HFF-Myc (cell line): ENCODE measurements around the gene TNIP1.

Source experiments
- DNase-seq: peaks from one replicate; pipeline ENCODE4 v3.0.0-alpha.2; 2011; ENCODE audit warnings: low read depth; ENCODE audit errors: extremely low read depth
- H3K4me3 ChIP-seq: replicated peaks from 2 replicates; pipeline ENCODE4 v1.5.1; 2011; ENCODE audit warnings: low read depth, mild to moderate bottlenecking, control low read depth, low read length
- CTCF ChIP-seq: IDR thresholded peaks from 2 replicates; pipeline ENCODE4 v1.5.1; 2012; ENCODE audit warnings: mild to moderate bottlenecking, low read depth, low read length, control low read depth; ENCODE audit errors: missing control alignments

Gene TNIP1

DNA sequence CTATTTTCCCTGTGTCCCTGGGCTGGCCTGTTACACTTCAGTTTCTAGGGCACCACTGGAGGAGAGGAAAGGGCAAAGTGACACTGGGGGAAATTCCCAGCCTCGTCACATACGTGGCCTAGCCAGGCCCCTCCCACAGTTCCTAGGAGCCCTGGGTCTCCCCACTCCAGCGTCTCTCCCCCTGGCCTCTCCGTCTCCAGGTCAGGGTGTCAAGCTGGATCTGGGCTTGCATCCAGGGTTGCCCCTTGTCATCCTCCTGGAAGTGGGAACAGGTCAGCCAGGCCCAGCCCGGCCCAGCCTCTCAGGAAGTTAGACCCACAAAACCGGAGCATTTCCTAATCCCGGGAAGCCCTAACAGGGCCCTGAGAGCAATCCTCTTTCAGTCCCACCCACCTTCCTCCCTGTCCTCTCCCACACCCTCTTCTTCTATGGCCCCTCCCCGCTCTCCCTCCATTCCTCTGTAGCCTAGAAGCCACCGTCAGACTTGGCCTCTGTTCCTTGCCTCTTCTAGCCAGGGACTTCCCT is 4.7 kb upstream of the TNIP1 start:
- no peak overlapping the region for H3K4me3 ChIP-seq
- DNase-seq: no peak
- no peak for TF ChIP-seq CTCF

DNA sequence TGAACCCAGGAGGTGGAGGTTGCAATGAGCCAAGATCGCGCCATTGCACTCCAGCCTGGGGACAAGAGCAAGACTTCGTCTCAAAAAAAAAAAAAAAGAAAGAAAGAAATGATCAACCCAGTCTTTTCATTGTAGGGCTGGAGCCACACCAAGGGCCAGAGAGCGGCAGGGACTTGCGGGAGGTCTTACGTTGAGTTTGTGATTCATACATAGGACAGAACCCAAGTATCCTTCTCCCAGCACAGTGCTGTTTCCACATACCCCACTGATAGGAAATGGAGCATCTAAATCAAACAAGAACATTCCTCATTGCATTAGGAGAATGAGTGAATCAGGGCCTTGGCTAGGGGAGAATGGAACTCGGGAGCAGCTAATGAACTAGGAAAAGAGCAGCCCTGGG is 3.5 kb upstream of the TNIP1 start:
- no peak for TF ChIP-seq CTCF
- no peak overlapping the region for H3K4me3 ChIP-seq
- no peak for DNase-seq

GRCh38 chr5:151083081-151083676 is 2.3 kb upstream of the TNIP1 start:
- H3K4me3 ChIP-seq: no peak overlapping the region
- DNase-seq: no peak
- no peak for TF ChIP-seq CTCF

DNA sequence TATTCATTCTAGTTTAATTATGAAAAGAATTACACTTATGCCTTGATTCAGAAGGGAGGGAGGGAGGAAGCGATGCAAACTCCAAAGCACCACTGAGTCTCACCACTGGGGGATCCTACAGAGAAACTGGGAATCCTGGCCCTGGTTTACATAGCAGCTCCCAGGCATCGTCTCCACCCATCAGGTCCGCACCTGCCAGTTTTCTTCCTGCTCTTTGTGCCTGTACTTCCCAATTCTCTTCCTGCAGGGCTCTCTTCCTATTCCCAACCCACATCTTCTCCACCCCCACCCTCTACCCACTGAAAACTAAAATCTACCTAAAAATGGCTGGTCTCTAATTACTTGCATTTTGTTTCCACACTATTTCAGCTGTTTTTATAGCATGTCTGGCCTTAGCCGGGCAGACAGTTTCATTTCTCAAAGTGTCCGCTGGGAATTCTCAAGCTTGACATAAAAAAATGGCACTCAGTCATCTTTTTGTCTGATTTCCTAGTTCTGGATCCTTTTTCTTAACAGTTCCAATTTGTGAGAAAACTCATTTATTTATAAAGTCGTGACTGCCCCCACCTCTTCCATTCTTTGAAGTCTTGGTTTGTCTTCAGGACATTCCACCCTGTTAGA is 1.6 kb upstream of the TNIP1 start:
- H3K4me3 ChIP-seq: no peak overlapping the region
- no peak for DNase-seq
- peak; percentile 16 for TF ChIP-seq CTCF

DNA sequence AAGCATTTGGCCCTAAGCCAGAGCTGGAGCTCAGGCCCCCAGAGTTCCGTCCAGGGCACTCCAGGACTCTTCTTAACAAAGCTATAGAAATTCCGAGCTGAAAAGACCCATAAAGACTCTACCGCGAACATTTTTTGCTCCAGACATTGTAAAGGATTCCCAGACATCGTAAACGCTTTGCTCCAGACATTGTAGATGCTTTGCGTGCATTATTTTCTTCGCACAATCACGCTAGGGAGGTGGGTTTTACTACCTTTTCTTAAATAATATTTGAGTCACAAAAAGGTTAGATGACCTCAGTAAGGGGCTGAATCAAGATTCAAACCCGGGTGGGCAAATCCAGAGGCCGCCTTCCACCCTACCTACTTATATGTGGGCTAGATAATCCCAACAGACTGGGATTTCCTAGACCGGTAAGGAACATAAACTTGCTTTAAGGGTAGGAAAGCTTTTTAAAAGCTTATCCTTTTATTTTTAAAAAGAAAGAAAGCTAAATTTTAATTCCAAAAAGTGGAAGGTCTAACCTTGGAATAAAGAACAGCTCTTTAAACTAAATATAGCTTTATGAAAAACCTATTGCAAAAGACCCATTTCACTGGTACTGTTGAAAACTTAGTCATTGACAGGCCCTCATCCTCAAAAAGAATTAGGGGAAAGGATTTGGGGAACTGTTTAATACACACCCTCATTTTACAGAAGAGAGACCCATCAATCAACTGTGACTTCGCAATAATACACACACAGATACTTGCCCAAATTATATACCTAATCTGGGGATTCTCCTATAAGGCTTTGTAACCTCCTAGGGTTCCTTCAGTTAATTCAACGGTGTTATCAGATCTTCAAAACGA is 822 bp upstream of the TNIP1 start:
- no peak for TF ChIP-seq CTCF
- peak overlapping the region; percentile 82 for H3K4me3 ChIP-seq
- DNase-seq: no peak

GRCh38 chr5:151079838-151080612 is 809 bp downstream of the TNIP1 start:
- no peak for TF ChIP-seq CTCF
- H3K4me3 ChIP-seq: peak overlapping the region; percentile 82
- DNase-seq: no peak
